Loucy (cell line): ENCODE measurements around the gene E4F1.

ENCODE experiments used
- CTCF ChIP-seq: fragments of 200-600 bp; sonication (generic); conservative IDR thresholded peaks from 2 replicates; pipeline ENCODE4 v1.5.1; 2014; ENCODE audit warnings: mild to moderate bottlenecking, antibody characterized with exemption, low read length
- EZH2phosphoT487 ChIP-seq: fragments of 200-600 bp; IDR thresholded peaks from 2 replicates; pipeline ENCODE4 v1.6.1; 2018; ENCODE audit warnings: antibody characterized with exemption, mild to moderate bottlenecking, moderate library complexity, borderline replicate concordance

GRCh38 chr16:2233872-2234812 lies 10.8 kb downstream of the E4F1 start:
- TF ChIP-seq CTCF (no peak), EZH2phosphoT487 (no peak)
